HG02943 (cell line): ENCODE measurements around the gene AUTS2.

ENCODE experiments used
- ATAC-seq: cut with Tn5 transposase; IDR thresholded peaks from one replicate; pipeline ENCODE4 v1.9.1; 2021; ENCODE audit warnings: mild to moderate bottlenecking, low read depth, moderate library complexity; ENCODE audit not compliant: unreplicated experiment

AUTS2 gene

DNA sequence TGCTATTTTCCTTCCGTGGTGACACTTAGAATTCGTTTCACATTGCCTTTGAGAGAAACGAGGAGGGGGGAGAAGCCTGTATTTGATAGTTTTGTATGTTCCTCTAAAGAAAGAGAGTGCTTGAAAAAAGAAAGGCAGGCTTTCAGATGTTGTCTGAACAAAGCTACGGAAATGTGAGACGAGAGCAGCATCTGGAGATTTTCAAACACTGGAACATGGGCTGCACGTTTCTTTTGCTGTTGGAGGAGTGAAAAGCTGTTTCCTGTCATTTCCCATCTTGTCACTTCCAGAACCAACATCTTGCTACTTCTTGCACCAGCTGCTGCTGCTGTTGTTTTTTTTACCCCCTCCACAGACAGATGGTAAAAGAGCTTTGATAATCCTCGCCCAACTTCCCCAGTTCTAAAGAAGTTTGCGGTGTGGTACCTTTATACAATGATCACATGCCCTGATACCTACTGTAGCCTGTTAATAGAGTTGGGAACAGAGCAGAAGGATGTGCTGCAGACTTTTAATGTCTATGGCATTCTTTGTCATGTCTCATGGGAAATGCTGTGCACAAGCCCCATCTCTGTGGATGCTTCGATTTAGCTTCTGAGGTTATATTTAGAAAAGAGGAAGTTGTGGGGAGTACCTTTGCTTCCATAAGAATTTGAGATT lies 408.1 kb downstream of the AUTS2 start:
- ATAC-seq: no peak

DNA sequence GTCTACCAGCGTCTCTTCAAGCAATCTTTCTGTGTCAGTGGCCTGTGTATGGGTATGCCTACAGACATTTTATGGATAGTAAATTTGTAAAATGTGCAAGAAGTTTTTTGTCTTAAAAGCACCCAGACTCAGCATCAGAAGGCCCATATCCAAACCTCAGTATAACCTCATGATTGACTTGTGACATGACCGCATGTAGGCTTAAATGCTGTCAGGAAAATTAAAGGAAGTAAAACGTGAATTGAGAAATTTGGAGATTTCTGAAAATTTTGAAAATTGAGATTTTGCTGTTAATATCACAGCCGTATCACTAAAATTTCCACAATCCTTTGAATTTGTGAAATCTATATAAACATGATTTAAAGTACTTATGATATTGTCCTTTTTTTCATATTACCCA lies 410.2 kb downstream of the AUTS2 start:
- no peak for ATAC-seq

- no peak for ATAC-seq
Measured at GRCh38 chr7:70014472-70015177, 416.4 kb downstream of the AUTS2 start.

DNA sequence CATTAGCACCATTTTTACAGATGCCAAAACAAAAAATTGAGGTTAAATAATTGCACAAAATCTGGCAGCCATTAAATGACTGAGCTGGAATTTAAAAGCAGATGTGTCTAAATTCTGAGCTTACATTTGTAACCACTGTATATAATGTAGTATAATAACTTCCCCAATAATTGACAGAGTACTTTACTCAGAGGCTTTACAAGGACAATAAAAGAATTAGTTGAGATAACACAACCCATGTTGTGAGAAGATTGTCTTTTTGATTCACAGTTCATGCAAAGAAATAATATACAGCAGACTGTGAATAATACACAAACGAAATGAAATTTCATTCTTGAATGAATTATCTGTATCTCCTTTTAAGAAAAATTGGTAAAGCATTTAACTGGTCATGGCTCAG lies 417.1 kb downstream of the AUTS2 start:
- ATAC-seq: no peak

DNA sequence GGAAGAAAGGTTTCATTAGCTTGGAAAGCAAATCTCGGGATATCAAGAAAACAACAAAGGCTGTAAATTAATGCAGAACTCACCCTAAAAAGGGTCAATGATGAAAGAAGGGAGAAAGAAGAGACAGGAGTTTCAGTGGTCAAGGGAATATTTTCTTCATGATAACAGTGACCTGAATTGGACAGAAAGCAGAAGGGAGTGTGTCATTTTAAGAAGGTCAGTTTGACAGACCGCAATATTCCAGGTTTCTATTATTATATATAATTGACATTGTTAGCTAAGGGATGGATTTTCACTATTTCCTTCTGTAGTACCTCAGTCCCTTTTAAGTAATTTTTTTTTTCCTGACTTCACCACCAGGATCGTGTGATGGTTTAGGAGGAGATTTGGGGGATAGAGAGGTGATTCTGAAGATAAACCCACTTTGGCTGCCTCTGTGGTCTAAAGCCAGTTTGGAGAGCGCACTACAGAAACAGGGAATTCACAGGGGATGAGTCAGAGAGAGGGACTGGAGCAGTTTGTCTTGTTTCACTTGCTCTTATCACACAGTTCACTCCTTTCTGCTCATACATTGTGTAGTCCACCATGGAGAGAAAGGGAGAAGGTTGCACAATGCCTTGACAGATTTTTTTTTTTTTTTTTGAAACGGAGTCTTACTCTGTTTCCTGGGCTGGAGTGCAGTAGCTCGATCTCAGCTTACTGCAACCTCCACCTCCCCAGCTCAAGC lies 417.9 kb downstream of the AUTS2 start:
- ATAC-seq: no peak

GRCh38 chr7:70017357-70017756 lies 419.1 kb downstream of the AUTS2 start:
- ATAC-seq: no peak

GRCh38 chr7:70018700-70019099 lies 420.4 kb downstream of the AUTS2 start:
- no peak for ATAC-seq

DNA sequence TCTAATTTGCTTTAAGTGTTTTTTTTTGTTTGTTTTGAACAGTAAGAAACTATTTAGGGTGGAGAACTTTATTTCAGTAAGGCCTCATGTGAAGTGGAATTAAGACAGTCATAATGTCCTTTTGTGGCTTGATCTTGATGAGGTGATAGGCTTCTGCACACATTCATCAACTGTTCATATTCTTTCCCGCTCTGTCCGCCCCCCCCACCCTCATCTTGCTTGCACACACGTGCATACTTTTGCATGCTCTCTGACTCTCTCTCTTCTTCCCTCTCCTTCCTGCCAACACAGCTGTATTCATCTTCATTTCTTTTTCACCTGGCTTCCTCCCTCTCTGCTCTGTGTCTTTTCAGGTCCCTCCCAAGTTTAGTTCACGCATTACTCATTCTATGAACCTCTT lies 429.6 kb downstream of the AUTS2 start:
- no peak for ATAC-seq

DNA sequence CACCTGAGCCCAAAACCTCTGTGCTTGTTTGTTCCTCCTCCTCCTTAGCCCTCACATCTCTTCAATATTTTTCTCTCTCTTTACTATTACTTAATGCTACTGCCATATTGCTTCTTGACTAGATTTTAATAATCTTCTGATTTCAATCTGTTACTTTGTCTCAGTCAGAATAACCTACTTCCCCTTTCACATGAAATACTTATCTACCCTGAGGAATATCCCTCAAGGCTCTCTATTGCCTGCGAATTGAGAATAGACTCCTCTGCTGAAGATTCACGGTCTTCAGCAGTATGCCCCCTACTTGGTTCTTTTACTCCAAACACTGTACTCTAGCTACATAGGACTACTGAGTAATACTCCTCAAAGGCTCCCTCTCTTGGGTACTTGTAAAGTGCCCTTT lies 430.3 kb downstream of the AUTS2 start:
- no peak for ATAC-seq

DNA sequence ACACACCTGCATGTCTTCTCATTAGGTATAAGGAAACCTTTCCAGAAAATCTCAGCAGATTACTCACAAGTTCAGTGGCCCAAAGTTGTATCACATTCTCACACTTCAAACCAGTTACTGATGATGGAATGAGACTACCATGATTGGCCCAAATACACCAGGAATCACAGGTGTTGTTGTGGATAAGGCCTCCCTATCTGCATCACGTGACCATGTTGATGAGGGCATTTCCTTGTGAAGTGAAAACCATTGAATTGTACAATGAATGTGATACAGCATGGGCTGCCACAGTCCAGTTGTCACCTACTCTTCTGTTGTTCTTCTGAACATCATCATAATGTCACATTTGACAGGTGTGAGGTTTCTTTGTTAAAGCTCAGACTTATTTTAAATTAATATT lies 431.7 kb downstream of the AUTS2 start:
- ATAC-seq: no peak

DNA sequence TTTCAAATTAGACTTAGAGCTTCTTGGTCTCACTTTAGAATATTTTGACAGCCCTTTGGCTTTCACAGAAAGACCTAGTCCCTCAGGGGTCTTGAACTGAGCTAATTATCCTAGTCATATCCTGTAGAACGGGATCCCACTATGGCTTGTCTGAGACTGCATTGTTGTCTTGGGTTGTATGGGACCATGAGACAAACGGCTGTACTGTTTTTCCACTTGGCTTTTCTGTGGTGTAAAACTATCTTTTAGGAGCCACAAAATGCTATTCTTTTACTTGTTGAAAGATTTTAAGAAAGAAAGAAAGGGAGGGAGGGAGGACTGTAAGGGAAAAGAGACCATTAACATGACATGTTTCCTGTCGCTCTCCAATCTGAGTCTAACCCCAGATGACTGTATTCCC lies 432.5 kb downstream of the AUTS2 start:
- no peak for ATAC-seq

DNA sequence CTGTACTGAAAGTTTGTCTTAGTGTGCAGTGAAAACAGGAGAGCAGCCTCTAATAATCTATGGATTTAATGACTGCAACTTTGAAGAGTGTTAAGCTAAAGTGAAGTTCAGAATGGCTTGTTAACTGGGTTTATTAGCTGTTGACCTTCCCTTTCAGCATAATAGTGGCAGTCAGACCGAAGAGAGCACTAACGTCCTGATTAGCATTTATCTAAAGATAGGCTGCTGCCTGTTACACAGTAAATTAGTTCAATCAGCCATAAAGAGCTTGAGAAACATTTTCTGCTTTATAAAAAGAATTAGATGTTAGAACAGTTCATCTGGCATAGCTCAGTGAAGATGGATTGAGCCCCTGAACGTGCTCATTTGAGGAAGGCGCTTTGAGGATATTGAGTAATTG lies 433.0 kb downstream of the AUTS2 start:
- no peak for ATAC-seq

- no peak for ATAC-seq
Measured at GRCh38 chr7:70032649-70033048, 434.4 kb downstream of the AUTS2 start.

GRCh38 chr7:70033226-70033625 lies 435.0 kb downstream of the AUTS2 start:
- ATAC-seq: no peak

DNA sequence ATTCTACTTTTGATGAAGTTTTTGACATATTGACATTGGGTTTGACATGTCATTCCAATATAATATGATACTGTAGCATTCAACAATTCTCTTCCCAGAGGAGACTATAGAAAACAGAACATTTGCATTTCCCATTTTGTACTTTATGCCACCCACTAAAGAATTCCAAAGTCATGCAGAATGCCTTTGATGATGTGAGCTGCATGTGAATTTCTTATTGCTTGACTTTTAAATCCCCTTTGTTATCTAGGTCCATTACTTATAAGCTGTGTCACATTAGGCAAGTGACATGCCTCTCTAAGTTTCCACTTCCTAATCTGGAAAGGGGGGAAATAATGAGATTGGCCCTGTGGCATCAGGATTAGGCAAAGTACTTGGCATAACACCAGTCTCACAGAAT lies 436.7 kb downstream of the AUTS2 start:
- ATAC-seq: no peak

DNA sequence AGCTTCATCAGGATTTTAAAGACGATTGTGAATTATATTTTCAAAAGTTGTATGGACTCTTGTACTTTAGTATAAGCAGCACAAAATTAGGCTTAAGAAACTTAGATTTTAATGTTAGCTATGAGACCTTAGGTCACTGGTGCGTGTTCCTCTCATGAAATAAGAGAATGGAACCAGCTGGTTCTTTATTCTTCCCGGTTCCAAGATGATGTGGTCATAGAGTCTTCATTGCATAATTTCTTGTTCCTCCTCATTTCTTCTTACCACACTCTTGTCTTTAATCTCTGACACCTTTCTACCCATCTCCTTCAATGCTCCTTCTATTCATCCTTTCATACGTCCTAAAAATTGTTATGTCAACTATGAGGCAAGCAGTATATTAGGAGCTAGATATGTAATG lies 437.2 kb downstream of the AUTS2 start:
- no peak for ATAC-seq

DNA sequence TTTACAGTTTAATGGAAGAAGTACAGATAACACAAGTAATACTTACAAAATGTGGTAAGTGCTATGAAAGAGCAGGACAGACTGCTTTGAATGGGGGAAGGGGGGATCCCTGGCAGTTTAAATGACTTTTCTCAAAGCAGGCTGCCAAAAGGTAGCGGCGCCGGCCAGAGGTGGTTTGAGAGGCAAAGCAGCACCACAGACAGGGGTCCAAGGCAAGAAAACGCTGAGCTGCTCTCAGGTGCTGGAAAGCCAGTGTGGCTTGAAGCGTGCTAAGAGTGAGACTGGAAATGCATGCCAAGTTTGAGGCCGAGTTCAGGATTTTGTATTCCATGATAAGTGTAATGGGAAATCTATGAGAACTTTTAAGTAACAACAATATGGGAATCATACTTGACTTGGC lies 437.7 kb downstream of the AUTS2 start:
- no peak for ATAC-seq

DNA sequence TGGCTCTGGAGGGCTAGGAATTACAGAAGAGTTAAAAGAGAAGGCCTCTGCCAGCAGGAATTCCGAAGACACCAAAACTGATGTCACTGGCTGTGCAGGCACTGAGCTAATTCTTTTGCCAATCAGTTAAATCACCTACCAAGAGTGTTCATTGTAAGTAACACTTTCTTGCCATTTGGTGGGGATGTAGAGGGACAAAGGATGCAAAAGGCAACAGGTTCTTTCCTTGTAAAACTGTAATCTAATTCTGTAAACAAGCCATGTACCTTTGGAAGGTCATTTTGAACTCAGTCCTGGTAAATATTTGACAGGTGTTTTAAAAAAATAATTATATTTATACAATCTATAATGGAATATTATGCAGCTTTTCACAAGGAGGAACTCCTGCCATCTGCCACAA lies 438.4 kb downstream of the AUTS2 start:
- no peak for ATAC-seq

DNA sequence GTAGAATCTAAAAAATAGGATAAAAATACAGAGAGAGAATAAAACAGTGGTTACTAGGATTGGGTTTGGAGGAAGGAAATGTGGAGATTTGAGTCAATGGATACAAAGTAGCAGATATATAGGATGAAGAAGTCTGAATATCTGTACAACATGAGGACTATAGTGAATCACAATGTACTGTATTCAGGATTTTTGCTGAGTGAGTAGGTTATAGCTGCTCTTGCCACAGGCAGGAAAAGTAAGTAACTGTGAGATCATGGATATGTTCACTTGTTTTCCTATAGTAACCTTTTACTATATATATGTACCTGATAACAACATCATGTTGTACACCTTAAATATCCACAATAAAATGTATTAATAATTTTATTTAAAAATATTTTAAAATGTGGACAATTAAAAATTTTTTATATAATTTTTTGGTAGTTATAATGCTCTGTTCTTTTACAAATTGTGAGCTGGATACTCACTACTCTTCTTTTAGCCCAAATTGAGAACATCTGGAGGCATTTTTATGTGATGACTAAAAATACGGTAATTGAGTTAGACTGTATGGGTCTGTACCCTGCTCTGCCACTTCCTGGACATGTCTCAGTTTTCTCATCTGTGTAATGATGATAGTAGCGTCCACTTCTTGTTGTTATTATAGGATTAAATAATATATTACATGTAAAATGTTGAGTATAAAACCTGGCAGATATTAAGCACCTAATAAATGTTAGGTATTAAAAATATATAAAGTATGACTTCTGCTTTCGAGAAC lies 439.1 kb downstream of the AUTS2 start:
- no peak for ATAC-seq

DNA sequence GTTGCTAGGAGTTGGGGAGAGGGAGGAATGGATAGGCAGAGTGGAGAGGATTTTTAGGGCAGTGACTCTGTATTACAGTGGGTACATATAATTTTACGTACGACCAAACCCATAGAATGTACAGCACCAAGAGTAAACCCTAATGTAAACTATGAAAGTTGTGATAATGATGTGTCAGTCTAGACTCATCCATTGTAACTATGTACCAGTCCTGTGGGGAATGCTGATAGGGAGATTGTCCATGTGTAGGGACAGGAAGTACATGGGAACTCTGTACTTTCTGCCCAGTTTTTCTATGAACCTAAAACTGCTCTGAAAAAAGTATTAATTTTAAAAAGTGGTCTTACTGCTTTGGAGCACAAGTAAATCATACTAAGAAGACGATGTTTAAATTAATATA lies 441.8 kb downstream of the AUTS2 start:
- no peak for ATAC-seq
